GM19463 (cell line): ENCODE results near the gene EFNA3.
"Not testable (repeated sequence)": the region's sequence is repeated elsewhere in the genome, so short reads cannot be mapped to it uniquely, and the experiment has no call there.

Experiments
- ATAC-seq: cut with Tn5 transposase; IDR thresholded peaks from one replicate; pipeline ENCODE4 v1.9.1; 2021; ENCODE audit warnings: mild to moderate bottlenecking, moderate library complexity; ENCODE audit not compliant: unreplicated experiment

Gene EFNA3

GRCh38 chr1:155108296-155108695 lies 29.7 kb downstream of the EFNA3 start:
- no peak for ATAC-seq

GRCh38 chr1:155110381-155110780 lies 31.7 kb downstream of the EFNA3 start:
- no peak for ATAC-seq

GRCh38 chr1:155110826-155111225 lies 32.2 kb downstream of the EFNA3 start:
- no peak for ATAC-seq

GRCh38 chr1:155113450-155113980 lies 34.9 kb downstream of the EFNA3 start:
- ATAC-seq: no peak

DNA sequence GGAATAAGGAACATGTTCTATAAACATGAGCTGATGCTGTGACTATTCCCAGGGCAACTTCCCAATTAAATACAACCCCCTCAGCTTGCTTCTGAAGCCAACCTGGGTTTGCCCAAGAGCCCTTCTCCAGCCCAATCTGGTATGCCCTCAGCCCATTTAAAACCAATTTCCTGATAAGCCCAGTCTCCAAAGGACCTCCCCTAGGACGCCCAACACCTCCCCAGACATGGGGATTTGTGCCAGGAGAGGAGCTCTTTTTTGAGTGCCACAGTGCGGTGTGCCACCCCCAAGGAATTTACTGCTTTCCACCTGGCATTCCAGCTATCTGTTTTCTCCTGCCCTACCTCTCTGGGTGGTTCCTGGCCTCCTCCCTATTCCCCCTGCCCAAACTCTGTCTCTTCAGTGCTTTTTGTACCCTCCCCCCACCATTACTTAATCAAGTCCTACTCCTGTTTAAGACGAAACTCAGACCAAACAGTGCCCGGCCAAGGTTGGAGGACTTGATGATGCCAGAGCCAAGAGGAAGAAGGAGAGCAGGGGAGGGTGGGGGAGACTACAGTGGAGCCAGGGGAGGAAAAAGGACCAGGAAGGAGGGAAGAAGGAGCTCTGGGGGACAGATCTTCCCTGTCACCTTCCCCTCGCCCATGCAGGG lies 37.6 kb downstream of the EFNA3 start:
- no peak for ATAC-seq

- no peak for ATAC-seq
Measured at GRCh38 chr1:155117610-155118009, 39.0 kb downstream of the EFNA3 start.

DNA sequence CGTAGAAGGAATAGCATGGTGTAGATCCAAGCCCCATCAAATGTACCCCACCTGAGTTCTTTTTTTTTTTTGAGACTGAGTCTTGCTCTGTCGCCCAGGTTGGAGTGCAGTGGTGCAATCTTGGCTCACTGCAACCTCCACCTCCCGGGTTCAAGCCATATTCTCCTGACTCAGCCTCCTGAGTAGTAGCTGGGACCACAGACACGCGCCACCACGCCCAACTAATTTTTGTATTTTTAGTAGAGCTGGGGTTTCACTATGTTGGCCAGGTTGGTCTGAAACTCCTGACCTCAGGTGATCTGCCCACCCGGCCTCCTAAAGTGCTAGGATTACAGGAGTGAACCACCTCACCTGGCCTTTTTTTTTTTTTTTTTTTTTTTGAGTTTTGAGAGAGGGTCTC lies 39.5 kb downstream of the EFNA3 start:
- ATAC-seq: not testable (repeated sequence)

DNA sequence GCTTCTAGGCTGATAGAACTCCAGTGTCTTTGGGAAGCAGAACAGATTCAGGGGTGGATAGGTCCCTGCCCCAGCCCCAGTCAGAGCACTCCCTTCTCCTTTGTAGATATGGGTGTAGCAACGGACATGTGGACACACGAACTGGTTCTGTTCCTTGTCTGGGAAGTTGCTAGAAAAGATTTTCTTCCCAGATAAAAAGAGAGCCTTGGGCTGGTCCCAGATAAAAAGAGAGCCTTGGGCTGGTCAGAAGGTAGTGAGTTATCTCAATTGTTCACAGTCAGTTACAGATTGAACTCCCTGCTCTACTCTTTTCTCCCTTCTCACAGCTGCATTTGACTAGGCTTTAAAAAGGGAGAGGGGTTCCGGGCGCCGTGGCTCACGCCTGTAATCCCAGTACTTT lies 41.6 kb downstream of the EFNA3 start:
- no peak for ATAC-seq

DNA sequence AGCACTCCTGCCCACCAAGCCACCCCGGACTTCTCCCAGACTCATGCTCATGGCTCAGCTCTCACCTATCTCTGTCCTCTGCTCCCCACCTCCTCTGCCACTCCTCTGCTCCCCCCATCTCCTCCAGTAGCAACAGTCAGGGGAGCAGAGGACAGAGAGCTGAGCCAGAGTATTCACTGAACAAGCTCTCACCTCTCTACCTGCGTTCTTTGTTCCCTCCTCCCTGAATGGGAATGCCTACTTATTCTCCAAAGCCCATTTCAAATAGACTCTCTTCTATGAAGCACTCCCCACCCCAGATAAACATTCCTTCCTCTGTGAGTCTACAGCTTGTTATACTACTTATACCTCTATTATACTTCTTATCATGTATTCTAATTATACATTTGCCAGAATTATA lies 42.6 kb downstream of the EFNA3 start:
- no peak for ATAC-seq

- ATAC-seq: no peak
Measured at GRCh38 chr1:155122308-155122707, 43.7 kb downstream of the EFNA3 start.

DNA sequence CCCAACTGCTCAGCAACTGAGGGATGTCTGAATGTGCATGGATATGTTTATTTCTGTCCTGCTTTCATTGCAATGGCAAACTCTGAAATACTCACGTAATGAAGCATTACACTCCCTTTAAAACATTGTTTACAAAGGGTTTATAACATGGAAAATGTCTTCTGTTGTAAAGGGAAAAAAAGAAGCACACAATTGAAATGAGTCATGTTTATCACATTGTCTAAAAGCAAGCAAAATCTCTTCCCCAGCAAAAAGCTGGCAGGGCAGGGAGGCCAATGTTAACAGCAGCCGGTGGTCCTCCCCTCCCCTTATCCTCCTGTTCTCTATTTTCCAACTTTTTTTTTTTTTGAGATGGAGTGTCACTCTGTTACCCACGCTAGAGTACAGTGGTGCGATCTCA lies 45.2 kb downstream of the EFNA3 start:
- no peak for ATAC-seq

DNA sequence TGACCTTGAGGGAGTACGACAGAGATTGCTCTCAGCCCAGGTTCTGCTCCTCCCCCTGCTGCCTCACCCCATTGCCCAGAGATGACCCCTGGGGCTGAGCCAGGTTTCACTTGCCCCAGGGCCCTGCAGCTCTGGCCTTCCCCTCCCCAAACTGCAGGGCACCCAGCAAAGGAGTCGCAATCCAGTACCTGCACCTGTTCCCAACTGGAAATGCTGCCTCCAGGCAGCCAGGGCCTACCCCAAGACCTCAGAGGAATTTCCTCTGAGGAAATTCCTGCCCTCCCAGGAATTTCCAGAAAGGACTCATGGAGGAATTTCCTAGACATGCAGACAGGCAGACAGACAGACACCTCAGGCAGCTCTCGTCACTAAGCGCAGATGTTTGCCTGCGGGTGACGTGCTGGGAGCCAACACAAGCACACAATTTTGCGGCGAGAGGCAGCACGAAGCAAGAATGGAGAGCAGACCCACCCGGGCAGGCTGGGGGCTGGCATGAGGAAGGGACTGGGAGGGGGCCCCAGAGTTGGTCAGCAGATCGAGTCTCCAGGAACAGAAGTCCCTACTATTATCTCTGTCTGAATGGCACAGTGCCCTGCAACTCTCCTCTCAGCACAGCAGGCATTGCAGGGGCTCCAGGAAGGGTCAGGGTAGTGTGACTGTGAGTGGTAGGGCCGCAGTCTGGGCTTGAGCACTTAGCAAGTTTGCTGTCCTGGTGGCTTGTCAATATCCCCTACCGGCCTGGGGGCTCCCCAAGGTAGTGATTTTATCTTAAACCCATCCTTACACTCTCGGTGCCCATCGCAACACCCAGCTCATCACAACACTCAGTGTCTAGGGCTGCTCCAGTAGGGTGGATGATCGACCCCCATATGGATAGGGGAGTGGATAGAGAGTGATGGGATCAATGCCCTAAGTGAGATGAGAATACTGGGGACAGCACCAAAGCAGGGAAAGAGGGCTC lies 46.1 kb downstream of the EFNA3 start:
- ATAC-seq: no peak

GRCh38 chr1:155125511-155125945 lies 46.9 kb downstream of the EFNA3 start:
- no peak for ATAC-seq

- no peak for ATAC-seq
Measured at GRCh38 chr1:155125946-155126555, 47.4 kb downstream of the EFNA3 start.

- ATAC-seq: no peak
Measured at GRCh38 chr1:155126556-155127104, 48.0 kb downstream of the EFNA3 start.

- no peak for ATAC-seq
Measured at GRCh38 chr1:155127105-155127966, 48.7 kb downstream of the EFNA3 start, which contains the start of gene EFNA1. EFNA1 (plus strand) TSS chr1:155127876; CDS start chr1:155127978, 102 bp downstream.

- ATAC-seq: no peak
Measured at GRCh38 chr1:155127967-155128754, 49.5 kb downstream of the EFNA3 start.

DNA sequence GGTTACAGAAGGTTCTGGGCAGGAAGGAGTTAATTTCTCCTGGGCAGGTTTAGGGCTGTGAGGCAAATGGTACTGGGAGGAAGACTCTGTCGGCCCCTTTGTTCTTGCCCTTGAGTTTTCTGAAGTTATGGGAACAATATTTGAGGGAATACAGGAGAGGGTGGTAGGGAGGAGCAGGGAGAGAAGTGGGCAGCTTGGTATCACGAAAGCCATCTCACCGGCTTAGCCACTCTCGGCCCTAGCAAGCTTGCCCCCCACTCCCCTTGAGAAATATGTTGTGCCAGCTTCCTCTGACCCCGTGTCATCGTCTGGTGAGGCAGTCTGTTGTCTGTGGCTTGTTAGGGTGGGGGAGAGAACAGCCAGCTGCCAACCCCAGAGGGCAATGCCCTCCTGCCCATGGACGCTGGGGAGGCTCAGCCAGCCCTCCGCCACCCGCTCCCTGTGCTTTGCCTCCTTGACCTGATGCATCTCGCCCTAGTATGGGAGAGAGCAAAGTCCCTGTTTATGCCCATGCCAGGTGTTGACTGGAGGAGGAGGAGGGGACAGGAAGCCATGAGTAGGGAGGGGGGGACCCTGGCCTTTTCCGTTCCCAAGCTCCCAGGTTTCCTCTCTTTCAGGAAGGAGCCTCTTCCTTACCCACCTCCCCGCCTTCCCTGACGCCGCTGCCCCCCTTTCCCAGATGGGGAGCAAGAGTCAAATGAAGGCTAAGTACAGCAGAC lies 50.3 kb downstream of the EFNA3 start:
- ATAC-seq: no peak
